IPS DF 4.7 (cell line): ENCODE results near the gene ACTL7A.
"Not testable (repeated sequence)": the region's sequence is repeated elsewhere in the genome, so short reads cannot be mapped to it uniquely, and the experiment has no call there.

Experiments used
- DNase-seq: peaks from one replicate; pipeline ENCODE4 v3.0.0-alpha.2; 2013; ENCODE audit warnings: low spot score; ENCODE audit errors: extremely low read depth

The ACTL7A gene

GRCh38 chr9:108876425-108876824 is 14.4 kb downstream of the ACTL7A start:
- DNase-seq, result no peak

GRCh38 chr9:108877524-108877923 is 15.5 kb downstream of the ACTL7A start:
- no peak for DNase-seq

DNA sequence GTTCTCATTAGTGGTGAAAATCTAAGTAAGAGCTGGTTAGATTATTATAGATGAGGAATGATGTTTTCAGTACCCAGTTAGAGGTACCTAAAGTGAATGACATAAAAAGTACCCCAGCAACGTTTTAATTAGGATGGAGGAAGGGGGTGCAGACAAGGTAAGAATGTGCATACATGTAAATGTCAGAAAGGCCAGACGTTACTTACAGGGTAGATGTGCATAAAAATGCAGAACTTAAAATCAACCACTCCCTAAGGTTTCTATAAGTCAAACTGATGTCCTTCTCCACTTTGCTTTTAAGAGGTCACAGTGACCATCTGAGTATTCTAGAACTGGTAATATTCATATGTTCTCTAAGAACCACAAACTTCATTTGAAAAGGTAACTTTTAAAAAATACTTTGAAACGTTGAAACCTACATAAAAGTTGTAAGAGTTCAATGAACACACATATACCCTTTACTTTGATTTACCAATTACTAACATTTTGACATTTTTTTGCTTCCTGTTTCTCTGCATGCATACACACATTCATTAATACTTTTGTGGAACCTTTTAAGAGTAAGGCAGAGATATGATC is 18.8 kb downstream of the ACTL7A start:
- no peak for DNase-seq

GRCh38 chr9:108882052-108882888 is 20.2 kb downstream of the ACTL7A start:
- no peak for DNase-seq

DNA sequence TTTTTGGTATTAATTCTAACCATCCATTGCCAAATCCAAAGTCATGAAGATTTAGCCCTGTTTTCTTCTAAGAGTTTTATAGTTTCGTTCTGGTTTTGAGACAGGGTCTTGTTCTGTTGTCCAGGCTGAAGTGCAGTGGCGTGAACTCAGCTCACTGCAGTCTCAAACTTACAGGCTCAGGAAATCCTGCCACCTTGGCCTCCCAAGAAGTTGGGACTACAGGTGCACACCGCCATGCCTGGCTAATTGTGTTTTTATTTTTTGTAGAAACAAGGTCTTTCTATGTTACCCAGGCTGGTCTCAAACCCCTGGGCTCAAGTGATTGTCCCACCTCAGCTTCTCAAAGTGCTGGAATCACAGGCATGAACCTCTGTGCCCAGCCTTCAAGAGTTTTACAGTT is 21.0 kb downstream of the ACTL7A start:
- no peak for DNase-seq

- no peak for DNase-seq
These were observed 22.6 kb downstream of the ACTL7A start for GRCh38 chr9:108884701-108885100.

DNA sequence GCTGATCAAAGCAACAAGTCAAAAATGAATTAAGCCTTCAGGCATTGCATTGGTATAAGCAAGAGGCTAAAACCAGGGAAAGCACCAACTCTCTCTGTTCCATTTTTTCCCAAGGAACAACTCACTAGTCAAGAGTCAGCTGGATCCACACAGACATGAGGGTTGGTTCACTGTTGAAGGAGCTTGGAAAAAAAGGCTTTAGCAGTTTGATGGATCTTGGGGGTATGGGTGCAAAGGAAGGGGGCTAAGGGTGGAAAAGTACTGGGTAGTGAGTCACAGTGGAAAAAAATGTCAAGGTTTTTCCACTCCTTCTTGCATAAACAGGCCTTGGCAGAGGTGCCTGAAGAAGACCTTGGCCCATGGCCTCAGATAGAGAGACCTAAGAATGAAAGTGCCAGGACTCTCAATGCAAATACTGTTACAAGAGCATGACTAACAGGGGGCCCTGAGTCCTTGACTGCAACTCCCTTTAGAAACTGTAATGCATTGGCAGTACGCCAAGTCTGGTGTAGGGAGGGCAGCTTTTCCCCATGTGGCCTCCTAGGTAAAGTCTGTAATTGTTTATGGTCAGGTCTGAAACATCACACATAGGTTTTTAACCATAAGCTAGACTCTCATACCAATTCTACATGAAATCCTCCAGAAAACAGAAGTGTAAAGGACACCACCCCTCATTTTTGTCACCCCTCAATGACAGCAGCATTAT is 23.7 kb downstream of the ACTL7A start:
- no peak for DNase-seq

DNA sequence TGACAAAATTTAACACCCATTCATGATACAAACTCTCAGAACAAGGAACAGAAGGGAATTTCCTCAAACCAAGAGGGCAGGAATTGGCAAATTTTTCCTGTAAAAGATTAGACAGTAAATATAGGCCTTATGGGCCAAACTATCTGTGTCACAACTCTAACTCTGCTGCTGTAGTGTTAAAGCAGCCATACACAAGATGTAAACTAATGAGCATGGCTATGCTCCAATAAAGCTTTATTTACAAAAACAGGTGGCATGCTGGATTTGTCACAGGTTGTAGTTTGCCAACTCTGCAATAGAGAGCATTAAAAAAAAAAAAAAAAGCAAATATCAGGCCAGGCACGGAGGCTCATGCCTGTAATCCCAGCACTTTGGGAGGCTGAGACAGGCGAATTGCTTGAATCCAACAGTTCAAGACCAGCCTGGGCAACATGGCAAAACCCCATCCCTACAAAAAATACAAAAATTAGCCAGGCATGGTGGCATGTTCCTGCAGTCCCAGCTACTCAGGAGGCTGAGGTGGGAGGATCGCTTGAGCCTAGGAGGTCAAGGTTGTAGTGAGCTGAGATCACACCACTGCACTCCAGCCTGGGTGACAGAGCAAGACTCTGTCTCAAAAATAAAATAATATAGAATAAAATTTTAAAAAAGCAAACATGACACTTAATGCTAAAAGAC is 24.7 kb downstream of the ACTL7A start:
- not testable (repeated sequence) for DNase-seq

DNA sequence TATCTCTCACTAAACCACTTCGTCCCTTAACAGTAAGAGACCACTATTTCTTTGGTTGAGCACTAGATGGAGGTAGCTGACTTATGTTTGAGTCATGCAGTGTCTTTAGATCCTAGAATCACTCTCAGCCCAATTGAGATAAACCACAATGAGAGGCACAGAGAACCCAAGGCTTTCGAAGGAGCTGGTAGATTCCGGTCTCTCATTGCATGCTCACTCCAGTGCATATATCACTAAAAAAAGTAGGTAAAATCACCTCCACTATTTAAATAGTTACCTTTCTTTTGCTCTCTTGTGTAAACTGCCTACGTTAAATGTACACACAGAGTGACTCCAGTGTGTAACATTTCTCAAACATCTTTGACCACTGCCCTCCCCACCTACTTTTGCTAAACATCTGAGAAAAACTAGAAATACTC is 27.6 kb downstream of the ACTL7A start:
- DNase-seq, result no peak

- no peak for DNase-seq
These were observed 32.3 kb downstream of the ACTL7A start for GRCh38 chr9:108894225-108894997.

- no peak for DNase-seq
These were observed 35.4 kb downstream of the ACTL7A start for GRCh38 chr9:108897324-108898096.

DNA sequence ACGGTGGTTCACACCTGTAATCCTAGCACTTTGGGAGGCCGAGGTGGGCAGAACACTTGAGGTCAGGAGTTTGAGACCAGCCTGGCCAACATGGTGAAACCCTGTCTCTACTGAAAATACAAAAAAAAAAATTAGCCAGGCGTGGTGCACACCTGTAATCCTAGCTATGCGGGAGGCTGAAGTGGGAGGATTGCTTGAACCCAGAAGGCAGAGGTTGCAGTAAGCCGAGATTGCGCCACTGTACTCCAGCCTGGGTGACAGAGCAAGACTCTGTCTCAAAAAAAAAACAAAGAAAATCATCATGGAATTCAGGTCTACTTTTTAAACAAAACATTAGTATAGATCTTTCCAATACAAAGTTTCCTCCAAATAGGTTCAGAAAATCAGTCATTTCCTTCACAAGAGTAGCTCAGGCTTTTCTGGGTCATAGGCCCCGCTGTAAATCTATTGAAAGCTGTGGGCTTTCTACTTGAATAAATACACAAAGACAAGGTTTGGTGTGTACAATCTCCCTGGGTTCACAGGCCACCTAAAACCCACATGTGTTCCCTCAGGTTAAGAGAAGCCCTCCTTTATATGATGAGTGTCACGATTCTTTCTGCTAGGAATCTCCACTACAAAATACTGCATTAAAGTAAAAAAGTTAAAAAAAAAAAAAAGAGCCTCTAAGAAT is 37.1 kb downstream of the ACTL7A start:
- DNase-seq, result not testable (repeated sequence)

GRCh38 chr9:108900176-108900575 is 38.1 kb downstream of the ACTL7A start:
- DNase-seq, result no peak

DNA sequence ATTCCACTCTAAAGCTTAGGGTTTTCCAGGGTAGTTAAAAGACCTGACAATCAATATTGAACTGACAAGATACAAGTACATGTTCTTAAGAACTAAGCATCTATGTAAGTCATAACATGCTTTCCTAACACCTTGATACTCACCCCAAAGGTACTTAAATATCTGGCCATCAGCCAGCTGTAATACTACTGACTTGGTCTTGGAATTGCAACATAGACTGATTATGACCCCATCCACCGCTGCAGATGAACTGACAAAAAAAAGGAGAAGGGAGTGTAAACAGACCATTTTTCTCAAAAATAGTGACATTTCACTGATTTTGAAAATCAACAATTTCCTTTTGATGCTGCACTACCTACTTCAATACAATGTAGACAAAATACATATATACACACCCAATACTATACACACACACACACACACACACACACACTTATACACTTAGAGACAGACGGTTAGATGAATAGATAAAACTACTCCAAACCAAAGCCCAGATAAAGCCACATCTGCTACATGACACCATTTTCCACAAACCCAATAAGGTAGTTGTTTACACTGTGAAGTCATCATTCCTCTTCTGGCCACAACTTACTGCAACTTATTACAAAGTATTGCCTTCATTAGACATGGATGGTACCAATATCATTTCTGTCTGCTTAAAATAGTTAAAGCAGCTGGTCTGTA is 41.5 kb downstream of the ACTL7A start:
- no peak for DNase-seq

DNA sequence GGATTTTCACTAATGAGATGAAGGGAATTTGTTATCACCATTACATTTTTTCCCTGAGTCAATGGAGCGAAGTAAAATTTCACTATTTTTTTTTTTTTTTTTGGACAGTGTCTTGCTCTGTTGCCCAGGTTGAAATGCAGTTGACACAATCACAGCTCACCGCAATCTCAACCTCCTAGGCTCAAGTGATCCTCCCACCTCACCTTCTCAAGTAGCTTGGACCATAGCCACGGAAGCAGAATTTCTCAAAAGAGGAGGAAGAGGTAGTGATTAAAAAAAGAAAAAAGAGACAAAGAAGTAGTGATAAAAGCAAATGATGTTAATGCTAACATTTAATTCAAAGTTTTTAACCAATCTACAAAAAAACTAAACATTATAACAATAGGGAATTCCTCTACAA is 42.1 kb downstream of the ACTL7A start:
- no peak for DNase-seq

DNA sequence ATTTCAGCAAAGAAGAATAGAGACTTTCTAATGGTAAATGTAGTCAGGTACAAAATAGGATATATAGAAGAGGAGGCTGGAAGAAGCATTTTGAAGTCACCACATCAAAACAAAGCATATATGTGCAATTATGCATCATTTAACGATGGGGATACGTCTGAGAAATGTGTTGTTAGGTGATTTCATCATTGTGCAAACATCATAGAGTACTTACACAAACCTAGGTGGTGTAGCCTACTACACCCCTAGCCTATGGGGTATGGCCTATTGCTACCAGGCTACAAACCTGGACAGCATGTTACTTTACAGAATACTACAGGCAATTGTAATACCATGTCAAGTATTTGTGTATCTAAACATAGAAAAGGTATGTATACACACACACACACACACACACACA is 43.4 kb downstream of the ACTL7A start:
- no peak for DNase-seq

DNA sequence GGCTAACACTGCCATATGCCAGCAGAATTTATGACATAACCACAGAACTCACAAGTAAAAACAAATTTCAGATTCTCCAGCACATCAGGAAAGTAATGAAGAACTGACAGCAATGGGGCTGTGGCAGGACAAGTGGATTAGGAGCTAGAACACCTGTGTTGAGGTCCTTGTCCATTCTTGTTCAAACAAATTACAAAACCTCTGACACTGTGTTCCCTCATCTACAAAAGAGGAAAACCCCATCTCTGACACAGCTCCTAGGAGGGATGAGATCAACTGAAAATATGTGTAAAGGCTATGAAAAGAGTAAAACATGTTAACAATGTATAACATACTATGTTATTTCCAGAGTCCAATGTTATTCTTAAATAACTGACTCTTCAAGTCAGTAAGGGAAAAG is 48.3 kb downstream of the ACTL7A start:
- DNase-seq, result no peak

DNA sequence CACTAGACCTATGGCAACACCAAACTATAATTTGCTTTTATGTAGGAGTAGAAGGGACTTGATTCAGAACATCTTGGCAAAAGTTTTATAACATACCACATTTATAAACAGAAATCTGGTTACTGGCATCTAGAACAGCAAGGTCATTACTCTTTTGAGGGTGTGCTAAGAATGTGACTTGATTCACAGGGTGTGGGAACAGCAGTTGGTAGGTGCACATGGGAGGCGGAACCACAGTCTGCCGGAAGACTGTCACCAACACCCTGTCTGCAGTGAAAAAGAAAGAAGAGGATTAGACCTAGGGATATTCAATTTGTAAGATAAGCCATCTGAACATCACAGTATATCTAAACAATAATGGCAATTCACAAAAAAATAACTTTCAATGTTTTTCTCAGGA is 48.8 kb downstream of the ACTL7A start:
- DNase-seq, result no peak

DNA sequence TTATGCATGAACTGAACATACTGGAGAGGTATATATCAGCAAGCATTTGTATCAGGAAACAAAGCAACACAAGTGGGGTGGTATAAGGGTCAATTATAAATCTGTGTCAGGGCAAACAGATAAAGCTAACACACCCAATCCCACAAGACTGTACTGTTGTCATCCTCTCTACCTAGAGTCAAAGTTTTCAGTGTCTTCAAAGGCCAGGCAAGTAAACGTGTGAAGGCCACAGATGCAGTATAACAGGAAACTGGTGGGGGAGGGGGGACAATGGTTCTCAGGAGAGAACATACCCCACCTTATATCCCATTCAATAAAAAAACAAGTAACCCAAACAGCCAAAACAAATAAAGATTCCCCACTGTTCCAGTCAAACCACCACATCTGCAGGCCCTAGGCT is 49.8 kb downstream of the ACTL7A start:
- DNase-seq, result no peak
